Measurements from ENCODE around the gene FAM217A. TPM values are rescaled to one million over a fixed set of nuclear protein-coding genes. Genes with fewer than 3 reads are reported as not detected.

FAM217A gene
- total RNA-seq, 4 donors from 2014 or later = not detected

- Histone ChIP-seq H3K27me3 (no peaks in the 10 kb centered on the region), H3K36me3 (no peaks in the 10 kb centered on the region), H3K4me3 (no peak overlapping the region), H3K4me1 (no peaks in the 10 kb centered on the region), H3K9me3 (no peaks in the 10 kb centered on the region), H3K27ac (no peak overlapping the region)
- DNase-seq = no peak
- WGBS, 2 donors = 93% methylated on average over 1 of the region's 1 CpG
- TF ChIP-seq POLR2A (IDR thresholded peaks at IDR 0.05) (no peak), CTCF (IDR thresholded peaks at IDR 0.05) (no peak)
- intact Hi-C loops (cut with DNase I) = no loop called here
These were observed 6.4 kb upstream of the FAM217A start for GRCh38 chr6:4085332-4085700.

- Histone ChIP-seq H3K4me1 (no peaks in the 10 kb centered on the region), H3K4me3 (no peak overlapping the region), H3K36me3 (no peaks in the 10 kb centered on the region), H3K9me3 (no peaks in the 10 kb centered on the region), H3K27me3 (no peaks in the 10 kb centered on the region), H3K27ac (no peak overlapping the region)
- 46 to 49% methylated on average over 8 to 9 of the region's 9 CpGs for WGBS, 2 donors
- DNase-seq = no peak
- TF ChIP-seq POLR2A (IDR thresholded peaks at IDR 0.05) (no peak), CTCF (IDR thresholded peaks at IDR 0.05) (no peak)
- intact Hi-C loops (cut with DNase I) = no loop called here
These were observed 5.8 kb upstream of the FAM217A start for GRCh38 chr6:4084444-4085331.

- Histone ChIP-seq H3K4me3 (no peak overlapping the region), H3K9me3 (no peaks in the 10 kb centered on the region), H3K27me3 (peaks cover 0 to 23% (median 0%) of the 10 kb centered on the region in 4 donors), H3K36me3 (no peaks in the 10 kb centered on the region), H3K4me1 (no peaks in the 10 kb centered on the region), H3K27ac (no peak overlapping the region)
- intact Hi-C loops (cut with DNase I) = no loop called here
- no peak for DNase-seq
- 69 to 92% methylated on average over 6 of the region's 6 CpGs for WGBS, 2 donors
- TF ChIP-seq POLR2A (IDR thresholded peaks at IDR 0.05) = no peak
- no peak for TF ChIP-seq CTCF (IDR thresholded peaks at IDR 0.05)
These were observed 4.3 kb downstream of the FAM217A start for GRCh38 chr6:4074478-4075235.

GRCh38 chr6:4071330-4071729 is 7.6 kb downstream of the FAM217A start:
- Histone ChIP-seq H3K9me3 (no peaks in the 10 kb centered on the region), H3K4me1 (no peaks in the 10 kb centered on the region), H3K36me3 (peaks cover 0 to 1% (median 0%) of the 10 kb centered on the region in 3 donors), H3K27ac (no peak overlapping the region), H3K27me3 (no peaks in the 10 kb centered on the region), H3K4me3 (no peak overlapping the region)
- 65 to 78% methylated on average over 4 of the region's 4 CpGs for WGBS, 2 donors
- DNase-seq = no peak
- intact Hi-C loops (cut with DNase I) = no loop called here
- TF ChIP-seq CTCF (IDR thresholded peaks at IDR 0.05) = no peak
- no peak for TF ChIP-seq POLR2A (IDR thresholded peaks at IDR 0.05)

- intact Hi-C loops (cut with DNase I) = loop anchor here (10.0 kb wide), 1 partner anchor 86 kb away; no protein-coding TSS in a partner anchor
These were observed 9.7 kb downstream of the FAM217A start for GRCh38 chr6:4069199-4069598.

More at GRCh38 chr6:4069199-4069598, 9.7 kb downstream of the FAM217A start:
- Histone ChIP-seq H3K27ac (no peak overlapping the region), H3K4me3 (no peak overlapping the region), H3K9me3 (no peaks in the 10 kb centered on the region), H3K36me3 (peaks cover 0 to 23% (median 0%) of the 10 kb centered on the region in 3 donors), H3K27me3 (no peaks in the 10 kb centered on the region), H3K4me1 (no peaks in the 10 kb centered on the region)
- no peak for DNase-seq
- TF ChIP-seq CTCF (IDR thresholded peaks at IDR 0.05) = no peak
- no peak for TF ChIP-seq POLR2A (IDR thresholded peaks at IDR 0.05)
- 74 to 75% methylated on average over 6 of the region's 6 CpGs for WGBS, 2 donors
